Measurements from ENCODE around the gene SNCA.

Gene SNCA

GRCh38 chr4:89803036-89803435 lies 33.9 kb downstream of the SNCA start:
- no peaks in the 10 kb centered on the region for H3K27me3 Mint-ChIP-seq
- H3K27ac Mint-ChIP-seq, result no peak overlapping the region
- H3K4me3 Mint-ChIP-seq, result no peak overlapping the region
- DNase-seq (no peak), ATAC-seq (replicated peaks) (no peak)
- no peaks in the 10 kb centered on the region for H3K36me3 Mint-ChIP-seq (ENCODE audit: insufficient read depth)
- no peaks in the 10 kb centered on the region for H3K9me3 Mint-ChIP-seq
- no peaks in the 10 kb centered on the region for H3K4me1 Mint-ChIP-seq (ENCODE audit: low read depth in 2 of 2)

GRCh38 chr4:89800527-89801103 lies 36.3 kb downstream of the SNCA start:
- Mint-ChIP-seq H3K36me3 (ENCODE audit: insufficient read depth) (no peaks in the 10 kb centered on the region), H3K4me3 (no peak overlapping the region), H3K27me3 (peaks cover 0 to 7% of the 10 kb centered on the region in 2 donors), H3K9me3 (no peaks in the 10 kb centered on the region), H3K27ac (no peak overlapping the region), H3K4me1 (ENCODE audit: low read depth in 2 of 2) (no peaks in the 10 kb centered on the region)
- ATAC-seq (replicated peaks) (no peak), DNase-seq (no peak)

- peaks cover 0 to 7% of the 10 kb centered on the region in 2 donors for H3K27me3 Mint-ChIP-seq
- H3K27ac Mint-ChIP-seq, result no peak overlapping the region
- no peak for DNase-seq
- no peak overlapping the region for H3K4me3 Mint-ChIP-seq
- no peak for ATAC-seq (replicated peaks)
- no peaks in the 10 kb centered on the region for H3K36me3 Mint-ChIP-seq (ENCODE audit: insufficient read depth)
- no peaks in the 10 kb centered on the region for H3K9me3 Mint-ChIP-seq
- H3K4me1 Mint-ChIP-seq (ENCODE audit: low read depth in 2 of 2), result no peaks in the 10 kb centered on the region
Measured at GRCh38 chr4:89800012-89800516, 36.9 kb downstream of the SNCA start.

- Mint-ChIP-seq H3K27me3 (peaks cover 0 to 7% of the 10 kb centered on the region in 2 donors), H3K4me1 (ENCODE audit: low read depth in 2 of 2) (no peaks in the 10 kb centered on the region), H3K36me3 (ENCODE audit: insufficient read depth) (no peaks in the 10 kb centered on the region), H3K4me3 (no peak overlapping the region), H3K9me3 (no peaks in the 10 kb centered on the region), H3K27ac (no peak overlapping the region)
- ATAC-seq (replicated peaks), result no peak
- DNase-seq, result no peak
Measured at GRCh38 chr4:89799071-89799470, 37.9 kb downstream of the SNCA start.

- Mint-ChIP-seq H3K36me3 (ENCODE audit: insufficient read depth) (no peaks in the 10 kb centered on the region), H3K4me1 (ENCODE audit: low read depth in 2 of 2) (no peaks in the 10 kb centered on the region), H3K9me3 (no peaks in the 10 kb centered on the region), H3K27ac (no peak overlapping the region), H3K4me3 (no peak overlapping the region), H3K27me3 (peaks cover 0 to 7% of the 10 kb centered on the region in 2 donors)
- ATAC-seq (replicated peaks), result no peak
- no peak for DNase-seq
Measured at GRCh38 chr4:89797117-89797516, 39.8 kb downstream of the SNCA start.

GRCh38 chr4:89788206-89789072 lies 48.5 kb downstream of the SNCA start:
- Mint-ChIP-seq H3K4me3 (no peak overlapping the region), H3K27ac (no peak overlapping the region)
- no peak for DNase-seq

GRCh38 chr4:89784686-89785231 lies 52.2 kb downstream of the SNCA start:
- Mint-ChIP-seq H3K27me3 (no peaks in the 10 kb centered on the region), H3K36me3 (ENCODE audit: insufficient read depth) (no peaks in the 10 kb centered on the region), H3K9me3 (no peaks in the 10 kb centered on the region), H3K27ac (no peak overlapping the region), H3K4me1 (ENCODE audit: low read depth in 2 of 2) (no peaks in the 10 kb centered on the region), H3K4me3 (no peak overlapping the region)
- DNase-seq (no peak), ATAC-seq (replicated peaks) (no peak)

More at GRCh38 chr4:89788206-89789072, 48.5 kb downstream of the SNCA start:
- no peaks in the 10 kb centered on the region for H3K9me3 Mint-ChIP-seq
- no peaks in the 10 kb centered on the region for H3K36me3 Mint-ChIP-seq (ENCODE audit: insufficient read depth)
- no peak for ATAC-seq (replicated peaks)
- H3K27me3 Mint-ChIP-seq, result no peaks in the 10 kb centered on the region
- H3K4me1 Mint-ChIP-seq (ENCODE audit: low read depth in 2 of 2), result no peaks in the 10 kb centered on the region

GRCh38 chr4:89781321-89781720 lies 55.6 kb downstream of the SNCA start:
- DNase-seq (no peak), ATAC-seq (replicated peaks) (no peak)
- Mint-ChIP-seq H3K4me3 (no peak overlapping the region), H3K4me1 (ENCODE audit: low read depth in 2 of 2) (no peaks in the 10 kb centered on the region), H3K27ac (no peak overlapping the region), H3K27me3 (peaks cover 0 to under 1% of the 10 kb centered on the region in 2 donors), H3K36me3 (ENCODE audit: insufficient read depth) (no peaks in the 10 kb centered on the region), H3K9me3 (peaks cover 2 to 7% of the 10 kb centered on the region in 2 donors)

- Mint-ChIP-seq H3K36me3 (ENCODE audit: insufficient read depth) (no peaks in the 10 kb centered on the region), H3K9me3 (peaks cover 4 to 7% of the 10 kb centered on the region in 2 donors), H3K27me3 (peaks cover 10 to 39% of the 10 kb centered on the region in 2 donors), H3K4me3 (no peak overlapping the region), H3K4me1 (ENCODE audit: low read depth in 2 of 2) (no peaks in the 10 kb centered on the region), H3K27ac (no peak overlapping the region)
- ATAC-seq (replicated peaks), result no peak
- DNase-seq, result no peak
Measured at GRCh38 chr4:89773805-89774204, 63.2 kb downstream of the SNCA start.

GRCh38 chr4:89769856-89770255 lies 67.1 kb downstream of the SNCA start:
- H3K36me3 Mint-ChIP-seq (ENCODE audit: insufficient read depth), result peaks cover 3% of the 10 kb centered on the region

GRCh38 chr4:89767924-89768323 lies 69.0 kb downstream of the SNCA start:
- Mint-ChIP-seq H3K9me3 (no peaks in the 10 kb centered on the region), H3K36me3 (ENCODE audit: insufficient read depth) (peaks cover 3% of the 10 kb centered on the region), H3K27ac (no peak overlapping the region)

More at GRCh38 chr4:89769856-89770255, 67.1 kb downstream of the SNCA start:
- DNase-seq (no peak), ATAC-seq (replicated peaks) (no peak)
- H3K27ac Mint-ChIP-seq, result no peak overlapping the region
- H3K9me3 Mint-ChIP-seq, result no peaks in the 10 kb centered on the region
- peaks cover 10 to 29% of the 10 kb centered on the region in 2 donors for H3K27me3 Mint-ChIP-seq
- H3K4me3 Mint-ChIP-seq, result no peak overlapping the region
- H3K4me1 Mint-ChIP-seq (ENCODE audit: low read depth in 2 of 2), result no peaks in the 10 kb centered on the region

GRCh38 chr4:89765966-89766365 lies 71.0 kb downstream of the SNCA start:
- ATAC-seq (replicated peaks), result no peak

More at GRCh38 chr4:89767924-89768323, 69.0 kb downstream of the SNCA start:
- no peak overlapping the region for H3K4me3 Mint-ChIP-seq
- DNase-seq (no peak), ATAC-seq (replicated peaks) (no peak)
- H3K27me3 Mint-ChIP-seq, result peaks cover 0 to 23% of the 10 kb centered on the region in 2 donors
- no peaks in the 10 kb centered on the region for H3K4me1 Mint-ChIP-seq (ENCODE audit: low read depth in 2 of 2)

GRCh38 chr4:89765528-89765927 lies 71.4 kb downstream of the SNCA start:
- Mint-ChIP-seq H3K9me3 (no peaks in the 10 kb centered on the region), H3K27ac (no peak overlapping the region), H3K36me3 (ENCODE audit: insufficient read depth) (peaks cover 3% of the 10 kb centered on the region), H3K27me3 (peaks cover 0 to 8% of the 10 kb centered on the region in 2 donors), H3K4me1 (ENCODE audit: low read depth in 2 of 2) (no peaks in the 10 kb centered on the region), H3K4me3 (no peak overlapping the region)
- DNase-seq (no peak), ATAC-seq (replicated peaks) (no peak)

More at GRCh38 chr4:89765966-89766365, 71.0 kb downstream of the SNCA start:
- no peak overlapping the region for H3K4me3 Mint-ChIP-seq
- H3K27ac Mint-ChIP-seq, result no peak overlapping the region
- H3K36me3 Mint-ChIP-seq (ENCODE audit: insufficient read depth), result peaks cover 3% of the 10 kb centered on the region
- H3K27me3 Mint-ChIP-seq, result peaks cover 0 to 11% of the 10 kb centered on the region in 2 donors
- no peak for DNase-seq
- H3K4me1 Mint-ChIP-seq (ENCODE audit: low read depth in 2 of 2), result no peaks in the 10 kb centered on the region
- H3K9me3 Mint-ChIP-seq, result no peaks in the 10 kb centered on the region

All from effector memory CD8-positive, alpha-beta T cell (primary cell).